Measurements from ENCODE around the gene TMEM258.

GRCh38 chr11:61750631-61751273, 41.6 kb downstream of the TMEM258 start:
- no peak for TF ChIP-seq CTCF (IDR thresholded peaks at IDR 0.05; ENCODE audit: low read depth, low read length, missing input control)
- TF ChIP-seq RAD21 (IDR thresholded peaks at IDR 0.05) = no peak
- TF ChIP-seq GABPA (IDR thresholded peaks at IDR 0.05 in 1 of 2, conservative IDR thresholded peaks at IDR 0.05 in 1 of 2) = no peak
- no peak for TF ChIP-seq REST (IDR thresholded peaks at IDR 0.05)
- no peak for TF ChIP-seq RXRA (IDR thresholded peaks at IDR 0.05)
- no peak for TF ChIP-seq JUND (IDR thresholded peaks at IDR 0.05)
- TF ChIP-seq TAF1 (conservative IDR thresholded peaks at IDR 0.05) = no peak
- TF ChIP-seq ZBTB33 (IDR thresholded peaks at IDR 0.05) = no peak
- TF ChIP-seq EGR1 (IDR thresholded peaks at IDR 0.05; ENCODE audit: low read depth in 2 of 2) = no peak
- TF ChIP-seq FOXA1 (IDR thresholded peaks at IDR 0.05) = no peak
- no peak for TF ChIP-seq MAX (IDR thresholded peaks at IDR 0.05)
